Neuronal stem cell (in vitro differentiated cells): Measurements from ENCODE around the gene SHFL.
A peak's percentile ranks its signal among the peaks of the same experiment; 100 is the strongest.

Experiments
- DNase-seq: peaks from one replicate; pipeline ENCODE4 v3.0.0-alpha.2; 2013; ENCODE audit warnings: low spot score
- H2AFZ ChIP-seq: one replicate; pipeline ENCODE4 v1.6.1; 2013; ENCODE audit warnings: mild to moderate bottlenecking, low read length, inconsistent platforms
- H2AK5ac ChIP-seq: 2 replicates; pipeline ENCODE4 v1.6.1; 2013; ENCODE audit warnings: low read depth, mild to moderate bottlenecking, inconsistent platforms, low read length, moderate library complexity, mixed read lengths
- H2BK120ac ChIP-seq: 2 replicates; pipeline ENCODE4 v1.6.1; 2013; ENCODE audit warnings: low read depth, mild to moderate bottlenecking, inconsistent platforms, low read length, moderate library complexity, mixed read lengths
- H2BK12ac ChIP-seq: one replicate; pipeline ENCODE4 v1.6.1; 2013; ENCODE audit warnings: low read length, inconsistent platforms
- H2BK15ac ChIP-seq: 2 replicates; pipeline ENCODE4 v1.6.1; 2013; ENCODE audit warnings: mild to moderate bottlenecking, low read length, inconsistent platforms, mixed read lengths
- H2BK5ac ChIP-seq: one replicate; pipeline ENCODE4 v1.6.1; 2013; ENCODE audit warnings: inconsistent platforms, mild to moderate bottlenecking, low read length, moderate library complexity
- H3K14ac ChIP-seq: one replicate; pipeline ENCODE4 v1.6.1; 2013; ENCODE audit warnings: low read length, inconsistent platforms
- H3K18ac ChIP-seq: 2 replicates; pipeline ENCODE4 v1.6.1; 2013; ENCODE audit warnings: low read length, inconsistent platforms
- H3K23ac ChIP-seq: 2 replicates; pipeline ENCODE4 v1.6.1; 2013; ENCODE audit warnings: low read depth, mild to moderate bottlenecking, mixed read lengths, low read length, inconsistent platforms; ENCODE audit not compliant: poor library complexity
- H3K27ac ChIP-seq: replicated peaks from 3 replicates; pipeline ENCODE4 v1.5.1; 2013; ENCODE audit warnings: low read length, inconsistent platforms
- H3K27me3 ChIP-seq, 3 experiments: 2 replicates each; pipeline ENCODE4 v1.6.1; 2013; ENCODE audit warnings: low read length in 3 of 3, mild to moderate bottlenecking in 2 of 3, inconsistent platforms in 1 of 3, low read depth in 1 of 3, mixed read lengths in 1 of 3, moderate library complexity in 1 of 3; ENCODE audit not compliant: control insufficient read depth in 3 of 3, insufficient read depth in 3 of 3
- H3K36me3 ChIP-seq, 2 donors: replicated peaks in 1 of 2; 2 replicates each; pipeline ENCODE4 v1.6.1; 2013; ENCODE audit warnings: low read length in 2 of 2; ENCODE audit not compliant: control insufficient read depth in 2 of 2, insufficient read depth in 2 of 2
- H3K4ac ChIP-seq: 2 replicates; pipeline ENCODE4 v1.6.1; 2013; ENCODE audit warnings: inconsistent platforms, mild to moderate bottlenecking, low read length, moderate library complexity
- H3K4me1 ChIP-seq, 2 donors: 1 replicate in 1 of 2; 2 replicates in 1 of 2; pipeline ENCODE4 v1.6.1; 2013; ENCODE audit warnings: low read length in 2 of 2, low read depth in 1 of 2; ENCODE audit not compliant: control insufficient read depth in 2 of 2, insufficient read depth in 1 of 2
- H3K4me2 ChIP-seq: one replicate; pipeline ENCODE4 v1.6.1; 2013; ENCODE audit warnings: mild to moderate bottlenecking, low read length, inconsistent platforms; ENCODE audit not compliant: insufficient read depth, poor library complexity, severe bottlenecking
- H3K4me3 ChIP-seq, 2 donors: 2 replicates each; pipeline ENCODE4 v1.5.1; 2013; ENCODE audit warnings: low read length in 2 of 2, mild to moderate bottlenecking in 2 of 2, inconsistent platforms in 1 of 2, moderate library complexity in 1 of 2
- H3K79me1 ChIP-seq: one replicate; pipeline ENCODE4 v1.6.1; 2013; ENCODE audit warnings: low read depth, mild to moderate bottlenecking, inconsistent platforms, low read length, moderate library complexity
- H3K9ac ChIP-seq: one replicate; pipeline ENCODE4 v1.6.1; 2013; ENCODE audit warnings: mild to moderate bottlenecking, low read depth, low read length, inconsistent platforms; ENCODE audit not compliant: poor library complexity
- H3K9me3 ChIP-seq, 2 donors: replicated peaks in 1 of 2; 2 replicates each; pipeline versions ENCODE3 to v1.6.1; 2013; ENCODE audit warnings: low read length in 2 of 2, mild to moderate bottlenecking in 2 of 2, inconsistent platforms in 1 of 2, low read depth in 1 of 2, mixed read lengths in 1 of 2, moderate library complexity in 1 of 2; ENCODE audit not compliant: control insufficient read depth in 2 of 2, insufficient read depth in 1 of 2
- H4K8ac ChIP-seq: one replicate; pipeline ENCODE4 v1.6.1; 2013; ENCODE audit warnings: low read depth, mild to moderate bottlenecking, inconsistent platforms, low read length, moderate library complexity
- H4K91ac ChIP-seq: one replicate; pipeline ENCODE4 v1.6.1; 2013; ENCODE audit warnings: low read length, low read depth, mild to moderate bottlenecking, inconsistent platforms; ENCODE audit not compliant: poor library complexity
- WGBS, 2 donors: extraction: QIAGEN DNeasy Blood & Tissue Kit; methylation state at CpG; one replicate each; pipeline ENCODE4 v1.1.7; 2013; ENCODE audit warnings: missing lambda C conversion rate in 2 of 2, mixed read lengths in 1 of 2; ENCODE audit not compliant: insufficient read length in 2 of 2, insufficient replicate concordance in 1 of 2; ENCODE audit errors: extremely low coverage in 2 of 2; 5-methylcytosine and 5-hydroxymethylcytosine counted together

The SHFL gene

DNA sequence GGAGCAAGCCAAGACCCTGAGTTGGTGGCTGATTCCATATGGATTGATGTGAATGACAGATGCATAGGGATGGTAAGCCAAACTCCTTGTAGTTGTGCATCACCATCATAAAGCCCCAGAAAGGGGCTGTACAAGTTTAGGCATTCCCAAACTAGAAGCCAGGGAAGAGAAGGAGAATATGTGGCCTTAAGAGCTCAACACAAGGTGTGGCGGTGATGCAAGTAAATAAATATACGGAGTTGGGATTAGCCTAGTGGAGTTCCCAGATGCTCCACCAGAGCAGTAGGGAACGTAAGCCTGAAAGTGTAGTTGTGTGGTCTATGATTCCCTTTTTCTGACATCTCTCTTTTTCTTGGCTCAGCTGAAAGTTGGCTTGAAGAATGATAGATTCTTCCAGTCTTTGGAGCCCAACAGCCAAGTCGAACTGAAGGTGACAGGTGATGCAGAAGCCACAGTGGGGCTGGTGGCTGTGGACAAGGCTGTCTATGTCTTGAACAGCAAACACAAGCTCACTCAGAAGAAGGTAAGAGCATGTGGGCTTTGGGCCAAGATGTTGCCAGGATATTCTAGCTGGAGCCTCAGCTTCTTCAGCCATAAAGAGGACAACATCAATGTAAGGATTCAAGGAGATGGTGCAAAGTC lies 42.7 kb upstream of the SHFL start:
- H3K79me1 ChIP-seq, result no peaks in the 10 kb centered on the region
- H3K18ac ChIP-seq, result no peak overlapping the region

DNA sequence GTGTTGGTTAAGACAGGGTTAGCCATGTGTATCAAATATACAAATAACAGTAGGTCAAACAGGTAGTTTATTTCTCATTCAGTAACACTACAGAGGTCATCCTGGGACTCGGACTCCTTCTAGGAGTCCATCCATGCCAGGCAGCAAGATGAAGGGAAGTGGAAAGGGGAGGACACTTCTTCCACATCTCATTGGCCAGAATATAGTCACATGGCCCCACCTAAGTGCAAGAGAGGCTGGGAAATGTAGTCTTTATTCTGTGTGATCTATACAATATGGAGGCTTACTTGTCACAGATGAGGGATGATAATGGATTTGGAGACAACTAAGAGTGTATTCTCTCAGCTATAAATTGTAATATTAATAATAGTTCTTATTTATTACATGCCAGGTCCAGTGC lies 41.7 kb upstream of the SHFL start:
- H3K27ac ChIP-seq, result no peak overlapping the region
- DNase-seq, result no peak
- peaks cover 0 to 8% (median 2%) of the 10 kb centered on the region in 3 experiments for H3K27me3 ChIP-seq
- no peak overlapping the region for H3K14ac ChIP-seq
- no peak overlapping the region for H3K9ac ChIP-seq
- no peaks in the 10 kb centered on the region for H3K36me3 ChIP-seq
- H2AFZ ChIP-seq, result peak overlapping the region; percentile 43
- H3K23ac ChIP-seq, result no peak overlapping the region
- no peak overlapping the region for H2BK120ac ChIP-seq
- no peak overlapping the region for H4K8ac ChIP-seq
- H3K4me1 ChIP-seq, result no peaks in the 10 kb centered on the region
- H3K4me2 ChIP-seq, result no peak overlapping the region
- H4K91ac ChIP-seq, result no peak overlapping the region
- no peak overlapping the region for H2BK12ac ChIP-seq
- no peaks in the 10 kb centered on the region for H3K79me1 ChIP-seq
- no peak overlapping the region for H2BK5ac ChIP-seq
- H3K9me3 ChIP-seq, result peaks cover 0 to 43% of the 10 kb centered on the region in 2 donors
- no peak overlapping the region for H2BK15ac ChIP-seq
- H2AK5ac ChIP-seq, result no peak overlapping the region
- H3K18ac ChIP-seq, result no peak overlapping the region
- no peak overlapping the region for H3K4ac ChIP-seq
- WGBS, 2 donors, result no CpG with 5 or more reads among the region's 1 CpG
- H3K4me3 ChIP-seq, result no peak overlapping the region

More for the DNA sequence above, 42.7 kb upstream of the SHFL start:
- no peak overlapping the region for H2BK5ac ChIP-seq
- no peak overlapping the region for H2BK120ac ChIP-seq
- H4K91ac ChIP-seq, result no peak overlapping the region
- no peak overlapping the region for H3K4ac ChIP-seq
- no peak overlapping the region for H3K23ac ChIP-seq
- no peaks in the 10 kb centered on the region for H3K36me3 ChIP-seq
- no peak overlapping the region for H3K4me2 ChIP-seq
- no peak overlapping the region for H3K4me3 ChIP-seq
- WGBS, 2 donors, result no CpG with 5 or more reads among the region's 4 CpGs
- H3K27ac ChIP-seq, result no peak overlapping the region
- H2BK15ac ChIP-seq, result no peak overlapping the region
- H2BK12ac ChIP-seq, result no peak overlapping the region
- H4K8ac ChIP-seq, result no peak overlapping the region
- DNase-seq, result peak; percentile 50
- H3K27me3 ChIP-seq, result peaks cover 0 to 8% (median 2%) of the 10 kb centered on the region in 3 experiments
- H3K9ac ChIP-seq, result no peak overlapping the region
- H3K14ac ChIP-seq, result no peak overlapping the region
- H3K4me1 ChIP-seq, result no peaks in the 10 kb centered on the region
- no peak overlapping the region for H2AK5ac ChIP-seq
- H2AFZ ChIP-seq, result no peak overlapping the region
- peaks cover 0 to 46% of the 10 kb centered on the region in 2 donors for H3K9me3 ChIP-seq

DNA sequence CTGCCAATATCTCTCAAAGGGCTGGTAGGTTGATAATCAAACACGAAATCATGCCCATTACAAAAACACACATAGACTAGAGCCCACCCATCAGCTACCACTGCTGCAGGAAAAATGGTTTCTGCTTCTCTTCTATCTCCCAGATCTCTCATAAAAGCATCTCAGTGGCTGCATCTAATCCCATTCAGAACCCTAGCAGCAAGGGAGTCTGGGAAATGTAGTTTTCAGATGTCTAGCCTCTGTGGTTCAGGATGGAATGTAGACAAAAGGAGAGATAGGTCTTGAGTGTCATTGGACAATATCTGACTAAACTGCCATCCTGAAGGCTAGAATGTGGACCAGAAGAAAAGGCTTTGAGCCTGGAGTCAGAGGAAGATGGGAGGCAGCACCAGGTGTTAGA lies 40.7 kb upstream of the SHFL start:
- Histone ChIP-seq H2BK5ac (no peak overlapping the region), H3K4me1 (no peaks in the 10 kb centered on the region), H3K9me3 (peaks cover 0 to 46% of the 10 kb centered on the region in 2 donors), H3K79me1 (no peaks in the 10 kb centered on the region), H2AFZ (no peak overlapping the region), H3K4me3 (no peak overlapping the region), H2BK12ac (no peak overlapping the region), H4K8ac (no peak overlapping the region), H3K27ac (no peak overlapping the region), H3K14ac (no peak overlapping the region), H2BK15ac (no peak overlapping the region), H3K4me2 (no peak overlapping the region), H3K23ac (no peak overlapping the region), H2BK120ac (no peak overlapping the region), H3K36me3 (no peaks in the 10 kb centered on the region), H4K91ac (no peak overlapping the region), H2AK5ac (no peak overlapping the region), H3K4ac (no peak overlapping the region), H3K18ac (no peak overlapping the region), H3K27me3 (peaks cover 0 to 8% (median 2%) of the 10 kb centered on the region in 3 experiments), H3K9ac (no peak overlapping the region)
- DNase-seq, result no peak
- no CpG with 5 or more reads among the region's 1 CpG for WGBS, 2 donors

DNA sequence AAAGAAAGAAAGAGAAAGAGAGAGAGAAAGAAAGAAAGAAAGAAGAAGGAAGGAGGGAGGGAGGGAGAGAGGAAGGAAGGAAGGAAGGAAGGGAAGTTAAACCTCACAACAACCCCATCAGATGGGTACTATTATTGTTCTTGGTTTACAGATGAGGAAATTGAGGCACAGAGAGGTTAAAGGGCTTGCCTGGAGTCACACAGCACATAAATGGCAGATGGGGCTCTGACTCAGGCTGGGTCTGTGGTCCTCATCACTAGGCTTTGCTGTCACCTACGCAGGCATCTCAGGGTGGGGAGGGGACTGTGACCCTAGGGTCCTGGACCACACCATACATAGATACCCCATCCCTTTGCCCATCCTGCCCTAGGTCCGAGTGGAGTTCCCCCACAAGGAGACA lies 36.5 kb upstream of the SHFL start:
- H3K18ac ChIP-seq, result no peak overlapping the region
- no peak overlapping the region for H3K4me2 ChIP-seq
- H3K36me3 ChIP-seq, result no peaks in the 10 kb centered on the region
- H4K91ac ChIP-seq, result no peak overlapping the region
- H3K79me1 ChIP-seq, result no peaks in the 10 kb centered on the region
- no peak overlapping the region for H2BK5ac ChIP-seq
- H2BK120ac ChIP-seq, result no peak overlapping the region
- H3K9ac ChIP-seq, result no peak overlapping the region
- peaks cover 0 to 14% of the 10 kb centered on the region in 2 donors for H3K9me3 ChIP-seq
- H2BK12ac ChIP-seq, result no peak overlapping the region
- H3K4ac ChIP-seq, result no peak overlapping the region
- WGBS, 2 donors, result no CpG with 5 or more reads among the region's 2 CpGs
- H3K4me3 ChIP-seq, result peak overlapping the region in 1 of 2 donors; percentile 68
- H2AK5ac ChIP-seq, result no peak overlapping the region
- no peak for DNase-seq
- no peak overlapping the region for H3K23ac ChIP-seq
- H3K27ac ChIP-seq, result no peak overlapping the region
- no peaks in the 10 kb centered on the region for H3K4me1 ChIP-seq
- no peak overlapping the region for H2AFZ ChIP-seq
- no peak overlapping the region for H4K8ac ChIP-seq
- H2BK15ac ChIP-seq, result no peak overlapping the region
- H3K14ac ChIP-seq, result no peak overlapping the region
- peaks cover 0 to 8% (median 2%) of the 10 kb centered on the region in 3 experiments for H3K27me3 ChIP-seq
